ENCODE data around the gene SRSF3.
"Not testable (repeated sequence)": the region's sequence is repeated elsewhere in the genome, so short reads cannot be mapped to it uniquely, and the experiment has no call there.

The SRSF3 gene

GRCh38 chr6:36610956-36611336, 16.8 kb downstream of the SRSF3 start:
- TF ChIP-seq CTCF (conservative IDR thresholded peaks at IDR 0.05; ENCODE audit: low read length): no peak
- H3K4me3 ChIP-seq (ENCODE audit: low read length): no peak overlapping the region
- DNase-seq (ENCODE audit: low read depth): no peak

GRCh38 chr6:36611679-36612078, 17.5 kb downstream of the SRSF3 start:
- H3K4me3 ChIP-seq (ENCODE audit: low read length); DNase-seq (ENCODE audit: low read depth): not testable (repeated sequence)

- DNase-seq (ENCODE audit: low read depth): no peak
- TF ChIP-seq CTCF (conservative IDR thresholded peaks at IDR 0.05; ENCODE audit: low read length): no peak
- no peak overlapping the region for H3K4me3 ChIP-seq (ENCODE audit: low read length)
Observed at GRCh38 chr6:36612101-36612625, 18.0 kb downstream of the SRSF3 start.

GRCh38 chr6:36613200-36613995, 19.2 kb downstream of the SRSF3 start:
- no peak overlapping the region for H3K4me3 ChIP-seq (ENCODE audit: low read length)
- no peak for TF ChIP-seq CTCF (conservative IDR thresholded peaks at IDR 0.05; ENCODE audit: low read length)
- no peak for DNase-seq (ENCODE audit: low read depth)

GRCh38 chr6:36615018-36615761, 21.0 kb downstream of the SRSF3 start:
- peak; percentile 85 for TF ChIP-seq CTCF (conservative IDR thresholded peaks at IDR 0.05; ENCODE audit: low read length)
- H3K4me3 ChIP-seq (ENCODE audit: low read length): no peak overlapping the region
- DNase-seq (ENCODE audit: low read depth): peak; percentile 73

- peak; percentile 61 for DNase-seq (ENCODE audit: low read depth)
- H3K4me3 ChIP-seq (ENCODE audit: low read length): no peak overlapping the region
- TF ChIP-seq CTCF (conservative IDR thresholded peaks at IDR 0.05; ENCODE audit: low read length): no peak
Observed at GRCh38 chr6:36616893-36617521, 22.8 kb downstream of the SRSF3 start.

Measured in AG10803 (cell line).